HL-60/S4 treated with retinoic acid at 250 ng/mL for 4 days and 3 days (cell line): Measurements from ENCODE around the gene ASB6.

Experiments
- in situ Hi-C: fragments of 300-500 bp; cut with MboI; formaldehyde crosslinking; loops from 2 replicates; pipeline ENCODE4 v1.7.0; 2022; ENCODE audit warnings: low sequenced_read_pairs

Gene ASB6

GRCh38 chr9:129644902-129645301 is 3.0 kb upstream of the ASB6 start:
- in situ Hi-C loops = no loop called here

GRCh38 chr9:129644365-129644764 is 2.4 kb upstream of the ASB6 start:
- in situ Hi-C loops = no loop called here

GRCh38 chr9:129643706-129644105 is 1.8 kb upstream of the ASB6 start:
- in situ Hi-C loops = no loop called here

- in situ Hi-C loops = no loop called here
Measured at GRCh38 chr9:129640871-129641749, 841 bp downstream of the ASB6 start.

- in situ Hi-C loops = no loop called here
Measured at GRCh38 chr9:129640086-129640870, 1.7 kb downstream of the ASB6 start.

GRCh38 chr9:129639756-129640085 is 2.2 kb downstream of the ASB6 start:
- in situ Hi-C loops = loop anchor here (5.0 kb wide), 1 partner anchor 143 kb away; no protein-coding TSS in a partner anchor

GRCh38 chr9:129639034-129639630 is 2.8 kb downstream of the ASB6 start:
- in situ Hi-C loops = loop anchor here (5.0 kb wide), 1 partner anchor 143 kb away; no protein-coding TSS in a partner anchor

- in situ Hi-C loops = loop anchor here (5.0 kb wide), 1 partner anchor 144 kb away; no protein-coding TSS in a partner anchor
Measured at GRCh38 chr9:129637673-129638439, 4.1 kb downstream of the ASB6 start.

GRCh38 chr9:129637102-129637501 is 4.8 kb downstream of the ASB6 start:
- in situ Hi-C loops = loop anchor here (5.0 kb wide), 1 partner anchor 145 kb away; no protein-coding TSS in a partner anchor

GRCh38 chr9:129636343-129636742 is 5.6 kb downstream of the ASB6 start:
- in situ Hi-C loops = loop anchor here (5.0 kb wide), 1 partner anchor 146 kb away; no protein-coding TSS in a partner anchor

- in situ Hi-C loops = loop anchor here (5.0 kb wide), 1 partner anchor 147 kb away; no protein-coding TSS in a partner anchor
Measured at GRCh38 chr9:129635099-129636065, 6.6 kb downstream of the ASB6 start.

- in situ Hi-C loops = no loop called here
Measured at GRCh38 chr9:129633848-129634247, 8.1 kb downstream of the ASB6 start.

- in situ Hi-C loops = no loop called here
Measured at GRCh38 chr9:129633207-129633606, 8.7 kb downstream of the ASB6 start.

- in situ Hi-C loops = no loop called here
Measured at GRCh38 chr9:129632460-129632859, 9.5 kb downstream of the ASB6 start.

GRCh38 chr9:129631674-129632129 is 10.2 kb downstream of the ASB6 start:
- in situ Hi-C loops = no loop called here

- in situ Hi-C loops = no loop called here
Measured at GRCh38 chr9:129630967-129631673, 10.8 kb downstream of the ASB6 start.

GRCh38 chr9:129629251-129629820 is 12.6 kb downstream of the ASB6 start:
- in situ Hi-C loops = no loop called here

- in situ Hi-C loops = no loop called here
Measured at GRCh38 chr9:129628709-129629108, 13.2 kb downstream of the ASB6 start.
